Liver (tissue), 9 donors: ENCODE data around the gene TECPR1. TPM values are rescaled to one million over a fixed set of nuclear protein-coding genes. Genes with fewer than 3 reads are reported as not detected.
A peak's percentile ranks its signal among the peaks of the same experiment; 100 is the strongest.

Experiments used
- DNase-seq: peaks from one replicate; pipeline ENCODE4 v3.0.0-alpha.2; 2017; ENCODE audit warnings: low spot score
- H3K27ac ChIP-seq, 2 donors: one replicate each; pipeline ENCODE4 v1.7.0; 2013; ENCODE audit warnings: inconsistent platforms in 2 of 2, low read length in 2 of 2, control low read depth in 1 of 2, low read depth in 1 of 2, mild to moderate bottlenecking in 1 of 2
- H3K27me3 ChIP-seq, 4 donors: one replicate each; pipeline versions ENCODE4 v1.6.1 to v1.7.0; 2013; ENCODE audit warnings: low read length in 3 of 4, inconsistent platforms in 1 of 4, mild to moderate bottlenecking in 1 of 4, moderate library complexity in 1 of 4; ENCODE audit not compliant: control insufficient read depth in 4 of 4, insufficient read depth in 4 of 4
- H3K36me3 ChIP-seq, 4 donors: one replicate each; pipeline versions ENCODE4 v1.6.1 to v1.7.0; 2013; ENCODE audit warnings: low read length in 3 of 4, mild to moderate bottlenecking in 3 of 4, low read depth in 1 of 4, moderate library complexity in 1 of 4; ENCODE audit not compliant: control insufficient read depth in 4 of 4, insufficient read depth in 3 of 4
- H3K4me1 ChIP-seq, 4 donors: one replicate each; pipeline versions ENCODE4 v1.6.1 to v1.7.0; 2013; ENCODE audit warnings: low read length in 3 of 4, mild to moderate bottlenecking in 3 of 4, moderate library complexity in 1 of 4; ENCODE audit not compliant: control insufficient read depth in 4 of 4, insufficient read depth in 4 of 4
- H3K4me3 ChIP-seq, 3 donors: one replicate each; pipeline versions ENCODE4 v1.6.1 to v1.7.0; 2013; ENCODE audit warnings: low read length in 3 of 3, control low read depth in 1 of 3, low read depth in 1 of 3, mild to moderate bottlenecking in 1 of 3
- H3K9ac ChIP-seq, 2 donors: one replicate each; pipeline ENCODE4 v1.7.0; 2013; ENCODE audit warnings: low read length in 2 of 2, mild to moderate bottlenecking in 2 of 2, moderate library complexity in 2 of 2, control low read depth in 1 of 2, low read depth in 1 of 2
- H3K9me3 ChIP-seq, 4 donors: one replicate each; pipeline versions ENCODE4 v1.6.1 to v1.7.0; 2013; ENCODE audit warnings: low read length in 3 of 4; ENCODE audit not compliant: control insufficient read depth in 4 of 4
- ATF3 ChIP-seq: IDR thresholded peaks from 2 replicates; pipeline ENCODE4 v1.6.1; 2016; ENCODE audit warnings: antibody characterized with exemption
- CTCF ChIP-seq: fragments of 150-350 bp; IDR thresholded peaks from 2 replicates; pipeline ENCODE4 v1.5.1; 2017; ENCODE audit warnings: improper control_type of control experiment, low read depth, low read length; ENCODE audit not compliant: missing input control
- FOXA1 ChIP-seq: IDR thresholded peaks from 2 replicates; pipeline ENCODE4 v1.6.1; 2016; ENCODE audit warnings: antibody characterized with exemption
- FOXA2 ChIP-seq: IDR thresholded peaks from 2 replicates; pipeline ENCODE4 v1.6.1; 2016; ENCODE audit warnings: antibody characterized with exemption
- GABPA ChIP-seq, 2 donors: IDR thresholded peaks in 1 of 2; conservative IDR thresholded peaks in 1 of 2; 2 replicates each; pipeline ENCODE4 v1.6.1; 2016; ENCODE audit warnings: antibody characterized with exemption in 2 of 2, mild to moderate bottlenecking in 1 of 2, moderate library complexity in 1 of 2
- HNF4G ChIP-seq: IDR thresholded peaks from 2 replicates; pipeline ENCODE4 v1.6.1; 2016; ENCODE audit warnings: antibody characterized with exemption
- JUND ChIP-seq, 2 donors: IDR thresholded peaks; 2 replicates each; pipeline ENCODE4 v1.6.1; 2016; ENCODE audit warnings: antibody characterized with exemption in 2 of 2
- MAX ChIP-seq: IDR thresholded peaks from 2 replicates; pipeline ENCODE4 v1.6.1; 2016; ENCODE audit warnings: antibody characterized with exemption
- NR2F2 ChIP-seq: IDR thresholded peaks from 2 replicates; pipeline ENCODE4 v1.6.1; 2016; ENCODE audit warnings: antibody characterized with exemption
- REST ChIP-seq: IDR thresholded peaks from 2 replicates; pipeline ENCODE4 v1.6.1; 2016; ENCODE audit warnings: antibody characterized with exemption, mild to moderate bottlenecking
- RXRA ChIP-seq, 2 donors: IDR thresholded peaks; 2 replicates each; pipeline ENCODE4 v1.6.1; 2017 to 2018; ENCODE audit warnings: antibody characterized with exemption in 2 of 2, mild to moderate bottlenecking in 1 of 2
- SP1 ChIP-seq: IDR thresholded peaks from 2 replicates; pipeline ENCODE4 v1.6.1; 2018; ENCODE audit warnings: antibody characterized with exemption, mild to moderate bottlenecking
- TAF1 ChIP-seq: conservative IDR thresholded peaks from 2 replicates; pipeline ENCODE4 v1.6.1; 2016; ENCODE audit warnings: antibody characterized with exemption, mild to moderate bottlenecking
- YY1 ChIP-seq: IDR thresholded peaks from 2 replicates; pipeline ENCODE4 v1.6.1; 2016; ENCODE audit warnings: antibody characterized with exemption, mild to moderate bottlenecking
- ZBTB33 ChIP-seq: IDR thresholded peaks from 2 replicates; pipeline ENCODE4 v1.6.1; 2016; ENCODE audit warnings: antibody characterized with exemption
- WGBS: extraction: QIAGEN DNeasy Blood & Tissue Kit; methylation state at CpG from one replicate; pipeline ENCODE4 v1.1.7; 2013; 5-methylcytosine and 5-hydroxymethylcytosine counted together
- polyA plus RNA-seq, 2 donors: library from polyadenylated mRNA; stranded (reverse) in 1 of 2; unstranded in 1 of 2; fragments of 200-250 nt in 1 of 2; fragments of >200 nt in 1 of 2; fragmentation: Nextera tagmentation in 1 of 2; extraction: Ambion mirVana in 1 of 2; gene quantifications; one replicate each; pipeline versions ENCODE4 v1.2.1 to v1.2.3, GENCODE V29; 2013 to 2015
- total RNA-seq, 2 donors: library from RNA; depleted of rRNA; stranded (reverse); fragments of >200 nt; gene quantifications; one replicate each; pipeline ENCODE4 v1.2.3, GENCODE V29; 2014
- donor health status: healthy.
- donor health status: healthy.
- donor health status: healthy.
- donor health status: healthy.
- donor health status: healthy.

The TECPR1 gene
- total and polyA plus RNA-seq, 4 donors, result 3.3 to 16.3 (median 7.8) TPM

- H3K4me3 ChIP-seq, result no peak overlapping the region
- H3K27ac ChIP-seq, result no peak overlapping the region
- WGBS, result 94% methylated on average over 47 of the region's 47 CpGs
- peak; percentile 27 for DNase-seq
- no peak overlapping the region for H3K9ac ChIP-seq
- H3K36me3 ChIP-seq, result peaks cover 5 to 27% (median 11%) of the 10 kb centered on the region in 4 donors
- no peaks in the 10 kb centered on the region for H3K4me1 ChIP-seq
- H3K9me3 ChIP-seq, result no peaks in the 10 kb centered on the region
- H3K27me3 ChIP-seq, result no peaks in the 10 kb centered on the region
- TF ChIP-seq SP1, result no peak
- no peak for TF ChIP-seq GABPA (IDR thresholded peaks at IDR 0.05 in 1 of 2, conservative IDR thresholded peaks at IDR 0.05 in 1 of 2)
- TF ChIP-seq HNF4G, result no peak
- no peak for TF ChIP-seq TAF1
- no peak for TF ChIP-seq YY1
- no peak for TF ChIP-seq CTCF
- no peak for TF ChIP-seq ZBTB33
- TF ChIP-seq JUND (IDR thresholded peaks at IDR 0.05), result no peak
- no peak for TF ChIP-seq ATF3
- no peak for TF ChIP-seq FOXA2
- no peak for TF ChIP-seq RXRA (IDR thresholded peaks at IDR 0.05)
- TF ChIP-seq NR2F2, result no peak
- no peak for TF ChIP-seq MAX
- TF ChIP-seq REST, result no peak
- TF ChIP-seq FOXA1, result no peak
Measured at GRCh38 chr7:98206451-98207330, 45.3 kb downstream of the TECPR1 start.
